ENCODE data around the gene ARF3. TPM values are rescaled to one million over a fixed set of nuclear protein-coding genes. Genes with fewer than 3 reads are reported as not detected.

Gene ARF3
- polyA plus RNA-seq, 3 donors from 2014 or later, result 31.2 to 40.7 (median 37.2) TPM

- Mint-ChIP-seq H3K4me3 (peak overlapping the region in 1 of 5 donors; percentile 46), H3K27me3 (ENCODE audit: low read depth in 3 of 3) (peaks cover 8 to 11% (median 10%) of the 10 kb centered on the region in 3 donors), H3K9me3 (no peaks in the 10 kb centered on the region), H3K4me1 (peaks cover 4 to 5% of the 10 kb centered on the region in 2 donors), H3K36me3 (peaks cover 0 to 3% (median 0%) of the 10 kb centered on the region in 3 donors), H3K27ac (no peak overlapping the region)
- DNase-seq, result peak; percentile 56 to 69 (median 64)
Measured at GRCh38 chr12:48890657-48891418, 66.4 kb downstream of the ARF3 start.

GRCh38 chr12:48889679-48890078, 67.6 kb downstream of the ARF3 start:
- Mint-ChIP-seq H3K4me3 (no peak overlapping the region), H3K9me3 (no peaks in the 10 kb centered on the region), H3K27me3 (ENCODE audit: low read depth in 3 of 3) (peaks cover 6 to 11% (median 10%) of the 10 kb centered on the region in 3 donors), H3K27ac (no peak overlapping the region), H3K36me3 (peaks cover 0 to 3% (median 0%) of the 10 kb centered on the region in 3 donors), H3K4me1 (peaks cover 4 to 5% of the 10 kb centered on the region in 2 donors)
- DNase-seq, result no peak

Other genes starting within 250 kb of the ARF3 start
- gene CCNT1, start 240.8 kb downstream of the ARF3 start, polyA plus RNA-seq, result 10 to 100 TPM in 1 of 3 donors, 1 to 10 TPM in 2; 5.5 to 27.1 (median 9.6) TPM
- gene ADCY6, start 168.4 kb downstream of the ARF3 start, polyA plus RNA-seq, result not detected
- gene CACNB3, start 139.0 kb downstream of the ARF3 start, polyA plus RNA-seq, result 1 to 10 TPM in 2 of 3 donors, under 1 TPM in 1; 0.66 to 2.1 (median 1.4) TPM
- 10 to 100 TPM; 27.7 to 76.6 (median 37.7) TPM for gene DDX23, start 105.3 kb downstream of the ARF3 start, polyA plus RNA-seq
- gene RND1, start 91.6 kb downstream of the ARF3 start, polyA plus RNA-seq, result 1 to 10 TPM in 1 of 3 donors, under 1 TPM in 1, not detected in 1; 0.63 to 1.7 TPM
- 100 to 1,000 TPM; 195 to 241 (median 226) TPM for gene FKBP11, start 32.0 kb downstream of the ARF3 start, polyA plus RNA-seq
- gene WNT10B, start 14.2 kb upstream of the ARF3 start, polyA plus RNA-seq, result under 1 TPM in 2 of 3 donors, not detected in 1; 0.45 to 0.68 TPM
- 1 to 10 TPM in 1 of 3 donors, under 1 TPM in 1, not detected in 1; 0.86 to 1.2 TPM for gene WNT1, start 20.8 kb upstream of the ARF3 start, polyA plus RNA-seq
- not detected for gene DDN, start 41.9 kb upstream of the ARF3 start, polyA plus RNA-seq
- gene PRKAG1, start 61.3 kb upstream of the ARF3 start, polyA plus RNA-seq, result 10 to 100 TPM; 58.5 to 75.3 (median 69.1) TPM
- 10 to 100 TPM in 1 of 3 donors, 1 to 10 TPM in 2; 1.1 to 29.6 (median 3.8) TPM for gene KMT2D, start 103.3 kb upstream of the ARF3 start, polyA plus RNA-seq
- gene RHEBL1, start 112.5 kb upstream of the ARF3 start, polyA plus RNA-seq, result 10 to 100 TPM; 11.0 to 22.5 (median 16.5) TPM
- gene DHH, start 137.3 kb upstream of the ARF3 start, polyA plus RNA-seq, result not detected
- gene LMBR1L, start 153.4 kb upstream of the ARF3 start, polyA plus RNA-seq, result 10 to 100 TPM; 15.9 to 46.0 (median 39.6) TPM
- 100 to 1,000 TPM; 477 to 869 (median 576) TPM for gene TUBA1B, start 173.9 kb upstream of the ARF3 start, polyA plus RNA-seq
- 100 to 1,000 TPM; 157 to 209 (median 206) TPM for gene TUBA1A, start 231.6 kb upstream of the ARF3 start, polyA plus RNA-seq

Data from immature natural killer cell (primary cell).